M059J (cell line): Measurements from ENCODE around the gene RPTOR. TPM values are rescaled to one million over a fixed set of nuclear protein-coding genes. Genes with fewer than 3 reads are reported as not detected.
A peak's percentile ranks its signal among the peaks of the same experiment; 100 is the strongest.
"Not testable (repeated sequence)": the region's sequence is repeated elsewhere in the genome, so short reads cannot be mapped to it uniquely, and the experiment has no call there.

Experiments used
- DNase-seq: peaks from one replicate; pipeline ENCODE4 v3.0.0-alpha.2; 2012; ENCODE audit warnings: low read depth
- total RNA-seq: library from RNA; depleted of rRNA; stranded (reverse); fragments of >200 nt; shearing (Covaris generic); gene quantifications from 2 replicates; pipeline ENCODE4 v1.2.3, GENCODE V29; 2014

Gene RPTOR
- total RNA-seq, 1 experiment from 2014 or later, result 20.8 TPM

- no peak for DNase-seq
These were observed 217.4 kb downstream of the RPTOR start for GRCh38 chr17:80762076-80762475.

GRCh38 chr17:80763293-80763867 is 218.7 kb downstream of the RPTOR start:
- no peak for DNase-seq

DNA sequence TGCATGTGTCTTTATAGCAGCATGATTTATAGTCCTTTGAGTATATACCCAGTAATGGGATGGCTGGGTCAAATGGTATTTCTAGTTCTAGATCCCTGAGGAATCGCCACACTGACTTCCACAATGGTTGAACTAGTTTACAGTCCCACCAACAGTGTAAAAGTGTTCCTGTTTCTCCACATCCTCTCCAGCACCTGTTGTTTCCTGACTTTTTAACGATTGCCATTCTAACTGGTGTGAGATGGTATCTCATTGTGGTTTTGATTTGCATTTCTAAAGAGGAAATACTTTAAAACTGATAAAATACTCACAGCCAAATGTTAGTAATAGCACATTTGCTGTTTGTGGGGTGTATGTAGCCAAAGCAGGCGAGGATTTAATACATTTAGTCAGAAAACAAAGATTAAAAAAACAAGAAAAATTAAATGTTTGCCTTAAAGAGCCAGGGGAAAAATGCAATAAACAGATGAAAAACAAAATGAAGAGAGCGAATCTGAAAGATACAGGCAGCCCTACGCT is 220.0 kb downstream of the RPTOR start:
- not testable (repeated sequence) for DNase-seq

GRCh38 chr17:80765241-80765961 is 220.8 kb downstream of the RPTOR start:
- no peak for DNase-seq

DNA sequence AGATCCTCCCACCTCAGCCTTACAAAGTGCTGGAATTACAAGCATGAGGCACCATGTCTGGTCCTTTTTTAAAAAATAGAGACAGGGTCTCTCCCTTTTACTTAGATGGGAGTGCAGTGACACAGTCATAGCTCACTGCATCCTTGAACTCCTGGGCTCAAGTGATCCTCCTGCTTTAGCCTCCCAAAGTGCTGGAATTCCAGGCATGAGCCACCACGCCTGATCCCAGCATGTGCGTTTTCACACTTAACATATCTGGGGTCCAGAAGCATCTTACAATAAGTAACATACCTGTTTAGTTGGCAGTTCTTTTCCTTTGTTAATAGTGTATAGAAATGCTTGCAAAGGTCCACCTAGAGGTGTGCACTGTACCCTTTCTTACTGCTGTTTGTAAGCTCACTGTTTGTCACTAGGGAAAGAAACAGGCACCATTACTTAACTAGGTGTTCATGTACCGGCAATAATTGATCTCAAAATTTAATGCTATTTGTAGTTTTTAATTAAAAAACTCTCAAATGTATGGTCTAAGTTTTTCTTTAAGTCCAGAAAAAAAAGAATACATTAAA is 221.7 kb downstream of the RPTOR start:
- DNase-seq, result no peak

DNA sequence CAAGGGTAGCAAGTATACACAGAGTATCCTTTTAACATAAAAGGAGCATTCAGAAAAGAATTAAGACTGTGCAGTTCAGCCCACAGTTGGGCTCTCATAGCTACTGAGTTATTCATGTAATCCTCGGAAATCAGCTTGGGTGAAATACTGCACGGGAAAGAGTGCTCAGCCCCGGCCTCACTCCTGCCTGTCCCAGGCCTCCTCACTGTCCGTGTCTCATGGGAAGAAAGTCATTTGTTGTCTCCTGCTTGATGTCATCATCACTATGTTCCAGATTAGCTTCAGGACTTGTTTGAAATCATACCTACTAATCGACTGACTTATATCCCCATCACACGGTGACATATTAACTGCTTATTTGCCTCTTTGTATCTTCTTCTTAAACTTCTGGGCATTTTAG is 223.8 kb downstream of the RPTOR start:
- no peak for DNase-seq

GRCh38 chr17:80768936-80769335 is 224.3 kb downstream of the RPTOR start:
- DNase-seq, result no peak

DNA sequence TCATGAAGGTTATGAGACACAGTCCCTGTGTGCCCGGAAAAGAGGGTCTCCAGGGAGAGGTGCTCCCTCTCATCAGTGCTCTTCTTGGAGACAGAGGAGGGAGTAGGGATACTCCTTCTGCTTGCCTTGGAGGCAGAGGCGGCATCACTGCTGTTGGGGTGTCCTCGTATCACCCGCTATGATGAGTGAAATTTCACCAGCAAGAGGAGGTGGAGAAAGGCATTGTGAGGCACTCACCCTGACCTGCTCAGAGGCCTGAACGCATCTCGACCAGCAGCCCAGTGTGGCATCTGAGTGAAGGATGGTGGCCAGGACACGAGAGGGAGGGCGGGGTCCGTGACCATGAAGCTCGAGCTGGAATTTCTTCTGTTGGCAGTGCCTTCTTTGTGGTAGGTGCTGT is 224.9 kb downstream of the RPTOR start:
- no peak for DNase-seq

DNA sequence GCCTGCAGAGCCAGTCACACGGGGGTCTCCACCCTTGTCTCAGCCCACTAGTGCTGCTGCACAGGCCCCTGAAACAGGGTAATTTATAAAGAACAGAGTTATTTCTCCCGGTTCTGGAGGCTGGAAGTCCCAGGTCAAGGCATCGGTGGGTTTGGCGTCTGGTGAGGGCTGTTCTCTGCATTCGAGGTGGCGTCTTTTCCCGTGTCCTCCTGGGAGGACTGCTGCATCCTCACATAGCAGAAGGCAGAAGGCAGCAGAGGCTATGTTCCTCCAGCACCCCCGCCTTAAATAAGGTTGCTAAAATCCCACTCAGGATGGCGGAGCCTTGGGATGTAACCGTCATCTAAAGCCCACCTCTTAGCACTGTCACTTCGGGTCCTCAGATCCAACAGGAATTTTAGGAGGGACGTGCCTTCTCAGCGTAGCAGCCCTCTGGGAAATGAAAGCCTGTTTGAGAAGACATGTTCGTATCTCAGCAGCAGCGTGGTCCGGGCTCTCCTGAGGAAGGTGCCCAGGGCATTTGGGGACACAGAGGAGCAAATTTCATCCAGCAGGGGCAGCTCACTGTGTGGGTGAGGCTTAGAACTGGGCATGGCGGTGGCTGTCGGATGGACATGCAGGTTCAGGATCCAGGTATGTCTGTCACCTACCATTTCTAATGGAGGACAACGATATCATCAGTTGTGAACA is 225.4 kb downstream of the RPTOR start:
- DNase-seq, result no peak

GRCh38 chr17:80770881-80771611 is 226.4 kb downstream of the RPTOR start:
- no peak for DNase-seq

DNA sequence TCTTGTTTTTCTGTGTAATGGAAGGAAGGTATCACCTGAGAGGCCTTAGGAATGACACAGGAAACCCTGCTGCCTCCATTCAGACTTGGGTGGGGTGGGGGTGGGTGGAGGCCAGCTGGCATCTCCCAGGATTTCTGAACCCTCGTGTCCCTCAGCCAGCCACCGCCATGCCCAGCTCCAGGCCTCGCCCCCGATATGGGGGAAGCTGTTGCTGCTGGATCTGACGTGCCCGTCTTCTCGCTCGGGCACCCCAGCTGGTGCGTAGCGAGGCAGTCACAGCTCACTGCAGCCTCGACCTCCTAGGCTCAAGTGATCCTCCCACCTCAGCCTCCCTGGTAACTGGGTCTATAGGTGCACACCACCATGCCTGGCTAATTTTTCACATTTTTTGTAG is 227.0 kb downstream of the RPTOR start:
- DNase-seq, result no peak

GRCh38 chr17:80772906-80773242 is 228.2 kb downstream of the RPTOR start:
- DNase-seq, result no peak

GRCh38 chr17:80773243-80773991 is 228.8 kb downstream of the RPTOR start:
- peak; percentile 65 for DNase-seq

DNA sequence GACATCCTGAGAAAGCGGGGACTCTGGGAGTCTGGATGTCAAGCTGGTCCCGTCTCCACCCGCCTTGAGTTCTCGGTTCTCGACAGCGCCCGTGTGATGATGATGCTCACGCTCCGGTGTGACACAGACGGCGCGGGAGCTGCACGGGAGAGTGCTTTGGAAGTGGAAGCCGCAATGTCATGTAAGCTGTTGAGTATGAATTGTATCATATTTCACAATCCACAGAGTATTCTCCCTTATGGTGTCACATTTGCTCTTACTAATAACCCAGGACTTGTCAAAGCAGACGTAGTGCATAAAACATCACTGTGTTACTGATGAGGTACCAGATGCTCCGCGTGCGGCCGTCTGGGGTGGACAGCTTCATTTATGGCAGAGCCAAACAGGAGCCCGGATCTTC is 229.5 kb downstream of the RPTOR start:
- DNase-seq, result no peak

DNA sequence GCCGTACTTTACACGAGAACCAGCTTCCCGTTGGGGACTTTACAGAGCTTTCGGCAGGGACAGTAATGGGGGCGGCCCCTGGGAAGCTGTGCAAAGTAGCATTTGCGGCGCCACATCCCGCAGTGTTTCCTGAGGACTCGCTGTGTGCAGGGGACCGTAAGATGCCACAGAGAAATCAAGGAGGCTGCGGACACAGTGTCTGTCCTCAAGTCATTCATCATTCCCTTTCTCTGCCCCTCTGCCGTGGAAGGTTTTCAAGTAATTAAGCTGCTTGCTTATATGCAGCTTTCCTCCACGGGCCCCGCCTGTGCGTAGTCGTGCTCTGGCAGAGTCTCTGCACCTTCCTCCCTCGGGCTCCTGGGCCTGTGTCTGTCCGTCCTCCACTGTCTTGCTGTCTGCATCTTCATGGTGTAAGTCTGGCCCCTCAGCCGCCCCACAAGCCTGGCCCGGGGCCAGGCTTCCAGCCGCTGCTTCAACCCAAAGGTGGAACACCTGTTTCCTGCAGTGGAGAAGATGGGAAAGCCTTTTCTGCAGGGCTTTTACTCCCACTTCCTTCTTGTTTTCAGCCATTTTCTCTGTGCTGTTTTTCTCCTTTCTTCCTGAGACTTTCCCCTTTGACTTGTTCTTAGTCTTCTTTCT is 230.1 kb downstream of the RPTOR start:
- no peak for DNase-seq

DNA sequence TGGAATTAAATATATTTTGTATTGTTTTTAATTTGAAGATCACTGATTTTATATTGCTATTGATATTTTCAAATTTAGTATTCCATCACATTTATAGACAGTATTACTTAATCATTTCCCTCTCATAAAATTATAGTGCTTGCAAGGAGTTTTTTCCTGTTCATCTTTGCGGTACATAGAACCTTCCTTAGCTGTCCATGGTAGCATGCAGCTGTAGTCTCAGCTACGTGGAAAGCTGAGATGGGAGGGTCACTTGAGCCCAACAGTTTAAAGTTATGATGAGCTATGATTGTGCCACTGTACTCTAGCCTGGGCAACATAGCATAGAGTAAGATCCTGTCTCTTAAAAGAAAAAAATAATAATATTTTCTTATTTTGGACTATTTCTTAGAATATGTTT is 231.2 kb downstream of the RPTOR start:
- no peak for DNase-seq

DNA sequence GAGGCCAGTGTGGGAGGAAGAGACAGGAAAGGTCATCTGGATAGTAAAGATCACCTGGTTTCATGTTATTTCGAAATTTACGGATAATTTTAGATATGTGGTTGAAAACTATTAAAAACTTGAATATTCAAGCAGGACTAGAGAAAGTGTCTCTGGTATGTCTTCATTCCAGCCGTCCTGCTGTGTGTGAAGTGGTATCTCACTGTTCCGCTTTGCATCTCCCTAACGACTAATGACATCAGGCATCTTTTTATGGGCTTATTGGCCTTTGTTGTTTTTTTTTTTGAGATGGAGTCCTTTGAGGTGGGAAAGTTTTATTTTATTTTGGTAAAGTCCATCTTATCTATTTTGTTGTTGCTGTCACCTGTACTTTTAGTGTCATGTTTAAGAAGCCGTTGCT is 232.6 kb downstream of the RPTOR start:
- no peak for DNase-seq

GRCh38 chr17:80778716-80779115 is 234.1 kb downstream of the RPTOR start:
- DNase-seq, result no peak

- DNase-seq, result no peak
These were observed 234.7 kb downstream of the RPTOR start for GRCh38 chr17:80779336-80779735.

GRCh38 chr17:80779961-80780380 is 235.3 kb downstream of the RPTOR start:
- DNase-seq, result no peak
